Tibial nerve (tissue), 4 donors: ENCODE results near the gene AGO4.

Experiments
- CTCF ChIP-seq, 5 experiments: fragments of 200-600 bp in 3 of 5; fragments of 450-650 bp in 2 of 5; sonication (generic) in 3 of 5; IDR thresholded peaks; one replicate each; pipeline ENCODE4 v1.5.1; 2016 to 2019; ENCODE audit warnings: antibody characterized with exemption in 5 of 5, mild to moderate bottlenecking in 3 of 5, moderate library complexity in 2 of 5
- EP300 ChIP-seq, 2 donors: sonication (generic); formaldehyde crosslinking; IDR thresholded peaks; one replicate each; pipeline ENCODE4 v1.6.1; 2017; ENCODE audit warnings: antibody characterized with exemption in 2 of 2, mild to moderate bottlenecking in 1 of 2
- POLR2A ChIP-seq, 2 donors: fragments of 450-650 bp; IDR thresholded peaks; one replicate each; pipeline ENCODE4 v1.6.1; 2017; ENCODE audit warnings: antibody characterized with exemption in 2 of 2, mild to moderate bottlenecking in 2 of 2, moderate library complexity in 2 of 2

- no peak for TF ChIP-seq CTCF (IDR thresholded peaks at IDR 0.05)
- no peak for TF ChIP-seq EP300 (IDR thresholded peaks at IDR 0.05)
- no peak for TF ChIP-seq POLR2A (IDR thresholded peaks at IDR 0.05)
Observed at GRCh38 chr1:35866991-35867390, 59.2 kb downstream of the AGO4 start.
